ENCODE data around the gene GNAI2. TPM values are rescaled to one million over a fixed set of nuclear protein-coding genes. Genes with fewer than 3 reads are reported as not detected.

The GNAI2 gene
- polyA plus RNA-seq, 1 of the 3 experiments (the other 2 are of a cell fraction) = 649 TPM

GRCh38 chr3:50211930-50212329 is 24.1 kb upstream of the GNAI2 start:
- Histone ChIP-seq H3F3A (replicated peaks; ENCODE audit: insufficient read depth) (no peaks in the 10 kb centered on the region), H3K79me2 (ENCODE audit: insufficient read depth) (no peaks in the 10 kb centered on the region), H3K27me3 (ENCODE audit: insufficient read depth) (no peaks in the 10 kb centered on the region), H3K4me2 (no peak overlapping the region), H3K36me3 (replicated peaks in 1 of 2; ENCODE audit: control insufficient read depth in 1 of 2, insufficient read depth in 2 of 2, low read length in 1 of 2) (no peaks in the 10 kb centered on the region), H4K20me1 (ENCODE audit: insufficient read depth) (no peaks in the 10 kb centered on the region), H3K9me2 (no peaks in the 10 kb centered on the region), H2AFZ (ENCODE audit: low read depth) (no peak overlapping the region), H3K9ac (no peak overlapping the region), H3K4me1 (ENCODE audit: control insufficient read depth in 1 of 2, insufficient read depth in 2 of 2, low read depth in 1 of 2, low read length in 1 of 2) (peaks cover 0 to 4% of the 10 kb centered on the region in 2 experiments; a peak in 1 of 4 replicates), H3K4me3 (ENCODE audit: low read depth in 2 of 2, low read length in 1 of 2) (no peak overlapping the region), H3K9me3 (no peaks in the 10 kb centered on the region), H3K27ac (ENCODE audit: low read depth in 2 of 2, low read length in 1 of 2) (no peak overlapping the region)
- ChIA-PET POLR2A (no interaction called here), CTCF (interaction anchor here (0.9 to 61.6 kb wide), 8 partner anchors 8 to 63 kb away, joined by 3 to 1375 read pairs (median 10); partner anchors contain the start of gene GNAT1)
- 80% methylated on average over 1 of the region's 2 CpGs for WGBS (ENCODE audit: low lambda C conversion rate)
- no peak for TF ChIP-seq EP300 (IDR thresholded peaks at IDR 0.05; ENCODE audit: borderline replicate concordance in 1 of 2, low read depth in 1 of 2, low read length in 1 of 2)
- TF ChIP-seq TAF1 (IDR thresholded peaks at IDR 0.05; ENCODE audit: borderline replicate concordance, low read depth, low read length) = no peak
- no peak for TF ChIP-seq YY1 (IDR thresholded peaks at IDR 0.05; ENCODE audit: low read depth)
- TF ChIP-seq, protein P1, sequence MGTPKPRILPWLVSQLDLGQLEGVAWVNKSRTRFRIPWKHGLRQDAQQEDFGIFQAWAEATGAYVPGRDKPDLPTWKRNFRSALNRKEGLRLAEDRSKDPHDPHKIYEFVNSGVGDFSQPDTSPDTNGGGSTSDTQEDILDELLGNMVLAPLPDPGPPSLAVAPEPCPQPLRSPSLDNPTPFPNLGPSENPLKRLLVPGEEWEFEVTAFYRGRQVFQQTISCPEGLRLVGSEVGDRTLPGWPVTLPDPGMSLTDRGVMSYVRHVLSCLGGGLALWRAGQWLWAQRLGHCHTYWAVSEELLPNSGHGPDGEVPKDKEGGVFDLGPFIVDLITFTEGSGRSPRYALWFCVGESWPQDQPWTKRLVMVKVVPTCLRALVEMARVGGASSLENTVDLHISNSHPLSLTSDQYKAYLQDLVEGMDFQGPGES (IDR thresholded peaks at IDR 0.05; ENCODE audit: low read depth, low read length) = no peak
- no peak for DNase-seq

- H3K79me2 ChIP-seq (ENCODE audit: insufficient read depth) = no peaks in the 10 kb centered on the region
- H3K9me3 ChIP-seq = no peaks in the 10 kb centered on the region
- 100% methylated on average over 1 of the region's 4 CpGs for WGBS (ENCODE audit: low lambda C conversion rate)
- H3K36me3 ChIP-seq (replicated peaks in 1 of 2; ENCODE audit: control insufficient read depth in 1 of 2, insufficient read depth in 2 of 2, low read length in 1 of 2) = no peaks in the 10 kb centered on the region
- H3K9me2 ChIP-seq = no peaks in the 10 kb centered on the region
- no peak overlapping the region for H3K4me3 ChIP-seq (ENCODE audit: low read depth in 2 of 2, low read length in 1 of 2)
- no peak overlapping the region for H3K4me2 ChIP-seq
- H3F3A ChIP-seq (replicated peaks; ENCODE audit: insufficient read depth) = no peaks in the 10 kb centered on the region
- no peak overlapping the region for H3K9ac ChIP-seq
- H3K27ac ChIP-seq (ENCODE audit: low read depth in 2 of 2, low read length in 1 of 2) = no peak overlapping the region
- peaks cover 0 to 4% of the 10 kb centered on the region in 2 experiments; a peak in 1 of 4 replicates for H3K4me1 ChIP-seq (ENCODE audit: control insufficient read depth in 1 of 2, insufficient read depth in 2 of 2, low read depth in 1 of 2, low read length in 1 of 2)
- H4K20me1 ChIP-seq (ENCODE audit: insufficient read depth) = no peaks in the 10 kb centered on the region
- H3K27me3 ChIP-seq (ENCODE audit: insufficient read depth) = no peaks in the 10 kb centered on the region
- H2AFZ ChIP-seq (ENCODE audit: low read depth) = no peak overlapping the region
- no peak for DNase-seq
- no peak for TF ChIP-seq NRF1 (IDR thresholded peaks at IDR 0.05; ENCODE audit: low read depth, low read length)
- TF ChIP-seq FOSL2 (IDR thresholded peaks at IDR 0.05; ENCODE audit: borderline replicate concordance, low read depth) = no peak
- TF ChIP-seq EZH2phosphoT487 (IDR thresholded peaks at IDR 0.05; ENCODE audit: borderline replicate concordance, low read depth) = no peak
- TF ChIP-seq TEAD4 (IDR thresholded peaks at IDR 0.05; ENCODE audit: borderline replicate concordance, insufficient read depth) = no peak
- TF ChIP-seq TCF12 (IDR thresholded peaks at IDR 0.05) = no peak
- no peak for TF ChIP-seq USF2 (IDR thresholded peaks at IDR 0.05; ENCODE audit: borderline replicate concordance, low read depth, low read length)
- TF ChIP-seq, protein P1 (IDR thresholded peaks at IDR 0.05; ENCODE audit: low read depth, low read length) = no peak
- no peak for TF ChIP-seq GATA2 (CRISPR knock-in tag; IDR thresholded peaks at IDR 0.05)
- TF ChIP-seq CTCF (IDR thresholded peaks at IDR 0.05) = no peak; the same call in 1 of the 2 replicates
- no peak for TF ChIP-seq REST (IDR thresholded peaks at IDR 0.05; ENCODE audit: low read depth, low read length)
- no peak for TF ChIP-seq TAF1 (IDR thresholded peaks at IDR 0.05; ENCODE audit: borderline replicate concordance, low read depth, low read length)
- no peak for TF ChIP-seq RXRA (IDR thresholded peaks at IDR 0.05; ENCODE audit: borderline replicate concordance, low read depth)
- no peak for TF ChIP-seq USF1 (IDR thresholded peaks at IDR 0.05; ENCODE audit: borderline replicate concordance, low read depth)
- ChIA-PET POLR2A (no interaction called here), CTCF (interaction anchor here (0.7 to 61.6 kb wide), 9 partner anchors 9 to 90 kb away, joined by 3 to 1375 read pairs (median 7); partner anchors contain the start of gene GNAT1)
These were observed 23.5 kb upstream of the GNAI2 start for GRCh38 chr3:50212502-50212901.
